HUES6 (cell line): ENCODE measurements around the gene KLHL26.

Experiments
- H3K27ac ChIP-seq: 2 replicates; pipeline ENCODE4 v1.7.0; 2013; ENCODE audit warnings: low read depth, mild to moderate bottlenecking, low read length, inconsistent platforms
- H3K27me3 ChIP-seq: 2 replicates; pipeline ENCODE4 v1.6.1; 2013; ENCODE audit warnings: low read length; ENCODE audit not compliant: control insufficient read depth, insufficient read depth
- H3K36me3 ChIP-seq: 2 replicates; pipeline ENCODE4 v1.6.1; 2013; ENCODE audit warnings: low read length; ENCODE audit not compliant: control insufficient read depth, insufficient read depth
- H3K4me1 ChIP-seq: 2 replicates; pipeline ENCODE4 v1.6.1; 2013; ENCODE audit warnings: low read length; ENCODE audit not compliant: control insufficient read depth, insufficient read depth
- H3K4me3 ChIP-seq: 2 replicates; pipeline ENCODE4 v1.5.1; 2013; ENCODE audit warnings: low read depth, low read length
- H3K9ac ChIP-seq: one replicate; pipeline ENCODE4 v1.6.1; 2013; ENCODE audit warnings: mild to moderate bottlenecking, low read length
- H3K9me3 ChIP-seq: 2 replicates; pipeline ENCODE4 v1.6.1; 2013; ENCODE audit warnings: low read depth, low read length; ENCODE audit not compliant: control insufficient read depth, insufficient read depth

Gene KLHL26

GRCh38 chr19:18713550-18714117, 76.8 kb downstream of the KLHL26 start:
- Histone ChIP-seq H3K9me3 (no peaks in the 10 kb centered on the region), H3K9ac (no peak overlapping the region), H3K36me3 (no peaks in the 10 kb centered on the region), H3K4me3 (no peak overlapping the region), H3K27ac (no peak overlapping the region), H3K27me3 (no peaks in the 10 kb centered on the region), H3K4me1 (no peaks in the 10 kb centered on the region; the same call in 1 of the 2 replicates)

- Histone ChIP-seq H3K27me3 (no peaks in the 10 kb centered on the region), H3K4me3 (no peak overlapping the region), H3K9me3 (no peaks in the 10 kb centered on the region), H3K4me1 (no peaks in the 10 kb centered on the region; the same call in 1 of the 2 replicates), H3K9ac (no peak overlapping the region), H3K36me3 (no peaks in the 10 kb centered on the region), H3K27ac (no peak overlapping the region)
These were observed 78.6 kb downstream of the KLHL26 start for GRCh38 chr19:18715416-18715815.

DNA sequence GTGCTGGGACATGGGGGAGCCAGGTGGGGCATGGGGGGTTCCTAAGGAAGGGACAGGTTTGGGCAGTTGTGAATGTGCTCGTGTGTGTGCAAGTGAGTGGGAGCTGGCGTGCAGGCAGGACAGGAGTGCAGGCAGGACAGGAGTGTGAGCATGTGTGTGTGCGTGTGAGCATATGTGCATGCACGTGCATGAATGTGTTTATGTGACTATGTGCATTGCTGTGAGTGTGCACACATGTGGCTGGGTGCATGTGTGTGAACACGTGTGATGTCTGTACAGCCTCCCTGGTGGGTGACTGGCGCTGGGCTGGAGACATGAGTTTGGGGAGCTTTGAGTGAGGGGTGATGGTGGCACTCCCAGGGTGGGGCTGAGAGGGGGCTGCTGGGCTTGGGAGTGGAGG, 80.0 kb downstream of the KLHL26 start:
- Histone ChIP-seq H3K9me3 (no peaks in the 10 kb centered on the region), H3K9ac (no peak overlapping the region), H3K27me3 (no peaks in the 10 kb centered on the region), H3K36me3 (no peaks in the 10 kb centered on the region), H3K27ac (no peak overlapping the region), H3K4me3 (no peak overlapping the region), H3K4me1 (no peaks in the 10 kb centered on the region; the same call in 1 of the 2 replicates)

- H3K36me3 ChIP-seq = 0 out of 2 replicates have a peak, but pooled peaks cover 4% of the 10 kb centered on the region
- no peak overlapping the region for H3K27ac ChIP-seq
- H3K4me3 ChIP-seq = no peak overlapping the region
- H3K27me3 ChIP-seq = no peaks in the 10 kb centered on the region
- H3K4me1 ChIP-seq = no peaks in the 10 kb centered on the region; the same call in 1 of the 2 replicates
- no peak overlapping the region for H3K9ac ChIP-seq
- H3K9me3 ChIP-seq = no peaks in the 10 kb centered on the region
These were observed 80.8 kb downstream of the KLHL26 start for GRCh38 chr19:18717601-18718000.

GRCh38 chr19:18718015-18718526, 81.2 kb downstream of the KLHL26 start:
- Histone ChIP-seq H3K27me3 (no peaks in the 10 kb centered on the region), H3K4me3 (no peak overlapping the region), H3K9ac (no peak overlapping the region), H3K36me3 (0 out of 2 replicates have a peak, but pooled peaks cover 4% of the 10 kb centered on the region), H3K27ac (no peak overlapping the region), H3K4me1 (no peaks in the 10 kb centered on the region; the same call in 1 of the 2 replicates), H3K9me3 (no peaks in the 10 kb centered on the region)

DNA sequence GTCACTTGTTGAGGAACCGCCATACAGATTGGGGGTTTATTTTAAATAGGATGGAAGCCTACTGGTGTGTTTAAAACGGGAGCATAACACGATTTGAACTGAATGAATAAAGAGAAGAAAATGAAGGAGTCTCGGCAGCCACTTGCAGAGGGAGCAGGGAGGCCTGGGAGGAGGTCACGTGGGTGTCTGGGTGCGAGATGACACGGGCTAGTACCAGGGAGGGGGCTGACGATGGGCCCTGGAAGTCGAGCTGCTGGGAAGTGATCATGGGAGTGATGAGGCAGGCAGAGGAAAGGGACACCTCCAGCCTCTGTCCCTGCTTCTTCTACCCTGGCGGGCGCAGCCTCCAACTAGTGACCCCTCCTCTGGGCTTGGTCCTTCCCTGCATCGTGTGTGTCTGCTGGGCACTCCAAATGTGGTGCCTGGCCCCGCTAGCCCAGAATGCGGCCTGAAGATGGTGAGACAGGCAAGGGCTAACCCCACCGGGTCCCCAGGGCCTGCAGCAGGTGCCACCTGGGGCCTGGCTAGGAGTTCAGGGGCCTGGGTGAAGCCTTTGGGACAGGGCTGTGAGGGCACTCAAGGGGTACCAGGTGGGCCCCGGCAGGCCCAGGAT, 82.1 kb downstream of the KLHL26 start:
- H3K9ac ChIP-seq = no peak overlapping the region
- H3K27ac ChIP-seq = no peak overlapping the region
- peaks cover under 1% of the 10 kb centered on the region; the same call in 1 of the 2 replicates for H3K4me1 ChIP-seq
- H3K4me3 ChIP-seq = no peak overlapping the region
- 0 out of 2 replicates have a peak, but pooled peaks cover 4% of the 10 kb centered on the region for H3K36me3 ChIP-seq
- H3K27me3 ChIP-seq = no peaks in the 10 kb centered on the region
- H3K9me3 ChIP-seq = no peaks in the 10 kb centered on the region

GRCh38 chr19:18719541-18719940, 82.7 kb downstream of the KLHL26 start:
- Histone ChIP-seq H3K4me1 (peaks cover 5% of the 10 kb centered on the region; the same call in 1 of the 2 replicates), H3K9ac (no peak overlapping the region), H3K27ac (no peak overlapping the region), H3K27me3 (no peaks in the 10 kb centered on the region), H3K9me3 (no peaks in the 10 kb centered on the region), H3K36me3 (0 out of 2 replicates have a peak, but pooled peaks cover 4% of the 10 kb centered on the region), H3K4me3 (no peak overlapping the region)
